C4-2B (cell line): ENCODE results near the gene TCP11.

ENCODE experiments used
- CTCF ChIP-seq: fragments of 450-650 bp; conservative IDR thresholded peaks from 2 replicates; pipeline ENCODE4 v1.5.1; 2017; ENCODE audit warnings: mild to moderate bottlenecking
- ZFX ChIP-seq: fragments of 450-650 bp; IDR thresholded peaks from 2 replicates; pipeline ENCODE4 v1.6.1; 2017

GRCh38 chr6:35170891-35171290 is 29.8 kb upstream of the TCP11 start:
- TF ChIP-seq CTCF (no peak), ZFX (no peak)
